H9 (cell line): ENCODE measurements around the gene VWDE. TPM values are rescaled to one million over a fixed set of nuclear protein-coding genes. Genes with fewer than 3 reads are reported as not detected.
A peak's percentile ranks its signal among the peaks of the same experiment; 100 is the strongest.

Source experiments
- DNase-seq: peaks from one replicate; pipeline ENCODE4 v3.0.0-alpha.2; 2017
- H2AFZ ChIP-seq: one replicate; pipeline ENCODE4 v1.6.1; 2013; ENCODE audit warnings: mild to moderate bottlenecking, low read length, control low read depth, moderate library complexity
- H2AK5ac ChIP-seq: 2 replicates; pipeline ENCODE4 v1.6.1; 2013; ENCODE audit warnings: low read length, control low read depth, mixed read lengths; ENCODE audit not compliant: insufficient read length
- H2BK120ac ChIP-seq: one replicate; pipeline ENCODE4 v1.6.1; 2013; ENCODE audit warnings: low read depth, mild to moderate bottlenecking, low read length, control low read depth, inconsistent platforms; ENCODE audit not compliant: poor library complexity, severe bottlenecking
- H2BK12ac ChIP-seq: 2 replicates; pipeline ENCODE4 v1.6.1; 2013; ENCODE audit warnings: low read length, control low read depth, mixed read lengths, low read depth; ENCODE audit not compliant: insufficient read length
- H2BK15ac ChIP-seq: 2 replicates; pipeline ENCODE4 v1.6.1; 2013; ENCODE audit warnings: low read depth, low read length, control low read depth
- H2BK20ac ChIP-seq: one replicate; pipeline ENCODE4 v1.6.1; 2013; ENCODE audit warnings: low read depth, mild to moderate bottlenecking, low read length, control low read depth, inconsistent platforms; ENCODE audit not compliant: poor library complexity, severe bottlenecking
- H2BK5ac ChIP-seq: 2 replicates; pipeline ENCODE4 v1.6.1; 2013; ENCODE audit warnings: low read length, control low read depth, mixed read lengths; ENCODE audit not compliant: insufficient read length
- H3K14ac ChIP-seq: 2 replicates; pipeline ENCODE4 v1.6.1; 2013; ENCODE audit warnings: low read length, control low read depth; ENCODE audit not compliant: insufficient read depth
- H3K18ac ChIP-seq: 2 replicates; pipeline ENCODE4 v1.6.1; 2013; ENCODE audit warnings: low read depth, mild to moderate bottlenecking, mixed read lengths, low read length, control low read depth; ENCODE audit not compliant: insufficient read length
- H3K23ac ChIP-seq: 2 replicates; pipeline ENCODE4 v1.6.1; 2013; ENCODE audit warnings: low read length, control low read depth, mixed read lengths, low read depth; ENCODE audit not compliant: insufficient read length
- H3K23me2 ChIP-seq: 2 replicates; pipeline ENCODE4 v1.6.1; 2013; ENCODE audit warnings: low read depth, mild to moderate bottlenecking, mixed read lengths, low read length, control low read depth; ENCODE audit not compliant: insufficient read length, poor library complexity, severe bottlenecking
- H3K27ac ChIP-seq: 2 replicates; pipeline ENCODE4 v1.5.1; 2013; ENCODE audit warnings: low read length, control low read depth, mixed read lengths, low read depth; ENCODE audit not compliant: insufficient read length
- H3K27me3 ChIP-seq: 2 replicates; pipeline ENCODE4 v1.6.1; 2013; ENCODE audit warnings: low read length, control low read depth, inconsistent platforms; ENCODE audit not compliant: insufficient read depth
- H3K4ac ChIP-seq: 2 replicates; pipeline ENCODE4 v1.6.1; 2013; ENCODE audit warnings: low read depth, mild to moderate bottlenecking, control low read depth, inconsistent platforms, low read length, moderate library complexity
- H3K4me1 ChIP-seq: 2 replicates; pipeline ENCODE4 v1.6.1; 2013; ENCODE audit warnings: low read length, control low read depth, inconsistent platforms; ENCODE audit not compliant: insufficient read depth
- H3K4me2 ChIP-seq: 2 replicates; pipeline ENCODE4 v1.6.1; 2013; ENCODE audit warnings: low read length, control low read depth, mixed read lengths; ENCODE audit not compliant: insufficient read length, insufficient read depth
- H3K56ac ChIP-seq: 2 replicates; pipeline ENCODE4 v1.6.1; 2013; ENCODE audit warnings: low read depth, mild to moderate bottlenecking, mixed read lengths, low read length, control low read depth; ENCODE audit not compliant: insufficient read length
- H3K79me1 ChIP-seq: 2 replicates; pipeline ENCODE4 v1.6.1; 2013; ENCODE audit warnings: low read depth, mild to moderate bottlenecking, moderate library complexity, low read length, control low read depth, inconsistent platforms; ENCODE audit not compliant: insufficient read depth, poor library complexity, severe bottlenecking
- H3K79me2 ChIP-seq: 2 replicates; pipeline ENCODE4 v1.6.1; 2013; ENCODE audit warnings: low read length, control low read depth, inconsistent platforms; ENCODE audit not compliant: insufficient read depth
- H3K9ac ChIP-seq: 2 replicates; pipeline ENCODE4 v1.6.1; 2013; ENCODE audit warnings: low read length, control low read depth, mixed read lengths; ENCODE audit not compliant: insufficient read length; ENCODE audit errors: extremely low read depth
- H3K9me3 ChIP-seq: one replicate; pipeline ENCODE4 v1.6.1; 2013; ENCODE audit warnings: low read depth, low read length, inconsistent platforms; ENCODE audit not compliant: control insufficient read depth
- H3T11ph ChIP-seq: one replicate; pipeline ENCODE4 v1.6.1; 2013; ENCODE audit warnings: mild to moderate bottlenecking, low read length, control low read depth, inconsistent platforms
- H4K20me1 ChIP-seq: one replicate; pipeline ENCODE4 v1.6.1; 2013; ENCODE audit not compliant: control insufficient read depth, insufficient read length, insufficient read depth
- H4K5ac ChIP-seq: 2 replicates; pipeline ENCODE4 v1.6.1; 2013; ENCODE audit warnings: low read depth, mild to moderate bottlenecking, mixed read lengths, low read length, control low read depth; ENCODE audit not compliant: insufficient read length
- H4K8ac ChIP-seq: replicated peaks from 2 replicates; pipeline ENCODE4 v1.6.1; 2013; ENCODE audit warnings: low read length, control low read depth, mixed read lengths, low read depth; ENCODE audit not compliant: insufficient read length
- H4K91ac ChIP-seq: 2 replicates; pipeline ENCODE4 v1.6.1; 2013; ENCODE audit warnings: low read depth, mild to moderate bottlenecking, moderate library complexity, mixed read lengths, low read length, control low read depth; ENCODE audit not compliant: insufficient read length
- H3K27ac Mint-ChIP-seq, 3 experiments: 2 replicates in 2 of 3; 3 replicates in 1 of 3; pipeline ENCODE4 v1.8.0; 2020 to 2021; ENCODE audit warnings: mixed read lengths in 3 of 3, mild to moderate bottlenecking in 1 of 3, moderate library complexity in 1 of 3
- H3K27me3 Mint-ChIP-seq: 2 replicates; pipeline ENCODE4 v1.8.0; 2021; ENCODE audit warnings: low read depth, mild to moderate bottlenecking, moderate library complexity, mixed read lengths
- H3K36me3 Mint-ChIP-seq, 3 experiments: 2 replicates in 2 of 3; 3 replicates in 1 of 3; pipeline ENCODE4 v1.8.0; 2020 to 2021; ENCODE audit warnings: low read depth in 3 of 3, mixed read lengths in 3 of 3; ENCODE audit not compliant: insufficient read depth in 1 of 3
- H3K4me1 Mint-ChIP-seq, 2 experiments: 2 replicates each; pipeline ENCODE4 v1.8.0; 2020; ENCODE audit warnings: mixed read lengths in 2 of 2
- H3K4me3 Mint-ChIP-seq, 2 experiments: 2 replicates in 1 of 2; 3 replicates in 1 of 2; pipeline ENCODE4 v1.8.0; 2020 to 2021; ENCODE audit warnings: mild to moderate bottlenecking in 2 of 2, mixed read lengths in 2 of 2, moderate library complexity in 1 of 2
- H3K9me3 Mint-ChIP-seq, 2 experiments: 2 replicates in 1 of 2; 3 replicates in 1 of 2; pipeline ENCODE4 v1.8.0; 2020; ENCODE audit warnings: mild to moderate bottlenecking in 2 of 2, mixed read lengths in 2 of 2, moderate library complexity in 1 of 2
- WGBS: extraction: QIAGEN DNeasy Blood & Tissue Kit; methylation state at CpG from one replicate; pipeline ENCODE4 v1.1.7; 2013; ENCODE audit warnings: missing lambda C conversion rate, low lambda C conversion rate, mixed read lengths; ENCODE audit not compliant: insufficient read length; ENCODE audit errors: extremely low coverage; 5-methylcytosine and 5-hydroxymethylcytosine counted together
- total RNA-seq: library from RNA; stranded (reverse); gene quantifications from 2 replicates; pipeline ENCODE4 v1.2.1, GENCODE V29; 2021
- TF ChIP-seq, protein P1 (sequence below): fragments of 200-600 bp; sonication (generic); conservative IDR thresholded peaks from 3 replicates; pipeline ENCODE4 v1.8.0; 2021; ENCODE audit warnings: antibody characterized with exemption, mild to moderate bottlenecking

Gene VWDE
- total RNA-seq, 1 experiment from 2014 or later, result 18.1 TPM

DNA sequence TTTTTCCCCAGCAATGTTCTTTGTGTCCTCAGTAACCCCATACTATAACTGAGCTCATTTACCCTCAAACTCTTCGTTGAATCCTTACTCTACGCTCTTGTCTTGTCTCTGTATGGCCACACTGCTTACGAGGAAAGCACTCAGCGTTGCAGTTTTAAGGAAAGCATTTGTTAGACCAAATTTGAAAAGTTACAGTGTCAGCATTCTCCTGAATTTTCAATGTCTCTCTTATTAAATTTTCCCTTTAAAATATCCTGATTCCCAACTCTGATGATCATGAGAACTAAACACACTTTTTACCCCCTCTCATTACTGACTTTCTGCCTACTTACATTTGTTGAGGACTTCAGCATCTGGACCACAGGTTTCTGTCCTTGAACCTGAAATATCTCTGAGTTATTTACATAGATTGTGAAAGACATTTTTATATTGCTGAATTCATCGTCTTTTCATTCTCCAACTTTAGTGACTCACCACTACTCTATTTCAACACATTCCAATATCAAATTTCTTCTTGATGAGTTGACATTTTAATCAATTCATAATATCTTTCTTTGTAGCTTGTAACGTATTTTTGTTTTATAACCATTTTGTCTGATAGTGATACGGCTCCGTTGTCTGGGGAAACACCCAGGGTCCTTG is 19.8 kb upstream of the VWDE start:
- H2AFZ ChIP-seq, result no peak overlapping the region
- H2BK5ac ChIP-seq, result peak overlapping the region; percentile 76
- peak overlapping the region; percentile 49 for H2BK20ac ChIP-seq
- Mint-ChIP-seq H3K4me3 (peak overlapping the region; percentile 47 to 71; a peak in 4 of 5 replicates), H3K36me3 (peaks cover 23 to 33% (median 28%) of the 10 kb centered on the region in 3 experiments), H3K4me1 (peaks cover 33 to 42% of the 10 kb centered on the region in 2 experiments), H3K27ac (peak overlapping the region; percentile 96 to 98 (median 97)), H3K27me3 (no peaks in the 10 kb centered on the region), H3K9me3 (peaks cover 29 to 31% of the 10 kb centered on the region in 2 experiments)
- no peaks in the 10 kb centered on the region for H3K79me1 ChIP-seq
- DNase-seq, result no peak
- H3K14ac ChIP-seq, result peak overlapping the region; percentile 64; the same call in 1 of the 2 replicates
- H2AK5ac ChIP-seq, result peak overlapping the region; percentile 86
- TF ChIP-seq, protein P1, sequence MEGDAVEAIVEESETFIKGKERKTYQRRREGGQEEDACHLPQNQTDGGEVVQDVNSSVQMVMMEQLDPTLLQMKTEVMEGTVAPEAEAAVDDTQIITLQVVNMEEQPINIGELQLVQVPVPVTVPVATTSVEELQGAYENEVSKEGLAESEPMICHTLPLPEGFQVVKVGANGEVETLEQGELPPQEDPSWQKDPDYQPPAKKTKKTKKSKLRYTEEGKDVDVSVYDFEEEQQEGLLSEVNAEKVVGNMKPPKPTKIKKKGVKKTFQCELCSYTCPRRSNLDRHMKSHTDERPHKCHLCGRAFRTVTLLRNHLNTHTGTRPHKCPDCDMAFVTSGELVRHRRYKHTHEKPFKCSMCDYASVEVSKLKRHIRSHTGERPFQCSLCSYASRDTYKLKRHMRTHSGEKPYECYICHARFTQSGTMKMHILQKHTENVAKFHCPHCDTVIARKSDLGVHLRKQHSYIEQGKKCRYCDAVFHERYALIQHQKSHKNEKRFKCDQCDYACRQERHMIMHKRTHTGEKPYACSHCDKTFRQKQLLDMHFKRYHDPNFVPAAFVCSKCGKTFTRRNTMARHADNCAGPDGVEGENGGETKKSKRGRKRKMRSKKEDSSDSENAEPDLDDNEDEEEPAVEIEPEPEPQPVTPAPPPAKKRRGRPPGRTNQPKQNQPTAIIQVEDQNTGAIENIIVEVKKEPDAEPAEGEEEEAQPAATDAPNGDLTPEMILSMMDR, result no peak
- no peak overlapping the region for H3K23ac ChIP-seq
- H3K27me3 ChIP-seq, result no peaks in the 10 kb centered on the region
- H3K18ac ChIP-seq, result peak overlapping the region; percentile 73
- peak overlapping the region; percentile 71 for H3K9ac ChIP-seq
- H3K23me2 ChIP-seq, result no peaks in the 10 kb centered on the region
- no peak overlapping the region for H4K5ac ChIP-seq
- WGBS, result no CpG with 5 or more reads among the region's 8 CpGs
- peak overlapping the region; percentile 92 for H3K27ac ChIP-seq
- no peaks in the 10 kb centered on the region for H3K9me3 ChIP-seq
- H2BK120ac ChIP-seq, result no peak overlapping the region
- H3K4me2 ChIP-seq, result peak overlapping the region; percentile 36
- no peaks in the 10 kb centered on the region for H3K79me2 ChIP-seq
- H3K56ac ChIP-seq, result no peak overlapping the region
- no peak overlapping the region; the same call in 1 of the 2 replicates for H3K4ac ChIP-seq
- no peak overlapping the region for H4K91ac ChIP-seq
- H2BK12ac ChIP-seq, result peak overlapping the region; percentile 89
- peaks cover 9% of the 10 kb centered on the region; the same call in 1 of the 2 replicates for H3K4me1 ChIP-seq
- no peaks in the 10 kb centered on the region for H4K20me1 ChIP-seq
- no peak overlapping the region for H4K8ac ChIP-seq
- H2BK15ac ChIP-seq, result no peak overlapping the region
- H3T11ph ChIP-seq, result peak overlapping the region; percentile 97
